Astrocyte (in vitro differentiated cells and primary cell): ENCODE data around the gene LIPM. TPM values are rescaled to one million over a fixed set of nuclear protein-coding genes. Genes with fewer than 3 reads are reported as not detected.

Experiments used
- DNase-seq: peaks from one replicate; pipeline ENCODE4 v3.0.0-alpha.2; 2010; ENCODE audit warnings: low read depth
- FAIRE-seq: peaks from 2 replicates; lab custom pipeline; 2011; peaks lifted over from hg19 to GRCh38; lab: Jason Lieb, UNC
- H2AFZ ChIP-seq: 2 replicates; pipeline ENCODE4 v1.6.0; 2012; ENCODE audit warnings: low read depth, low read length, inconsistent platforms
- H3K27ac ChIP-seq: 2 replicates; pipeline ENCODE4 v1.5.1; 2011; ENCODE audit warnings: low read depth, low read length, inconsistent platforms
- H3K27me3 ChIP-seq: 2 replicates; pipeline ENCODE4 v1.6.0; 2011; ENCODE audit warnings: low read length, inconsistent platforms; ENCODE audit not compliant: insufficient read depth
- H3K36me3 ChIP-seq: 2 replicates; pipeline ENCODE4 v1.5.1; 2011; ENCODE audit warnings: low read length, inconsistent platforms; ENCODE audit not compliant: insufficient read depth
- H3K4me1 ChIP-seq: 2 replicates; pipeline ENCODE4 v1.5.1; 2011; ENCODE audit warnings: low read length, inconsistent platforms; ENCODE audit not compliant: insufficient read depth
- H3K4me2 ChIP-seq: 2 replicates; pipeline ENCODE4 v1.6.0; 2012; ENCODE audit warnings: low read length, inconsistent platforms
- H3K4me3 ChIP-seq: 2 replicates; pipeline ENCODE4 v1.5.1; 2011; ENCODE audit warnings: low read depth, mild to moderate bottlenecking, low read length, inconsistent platforms; ENCODE audit not compliant: insufficient read depth
- H3K79me2 ChIP-seq: 2 replicates; pipeline ENCODE4 v1.6.0; 2012; ENCODE audit warnings: mild to moderate bottlenecking, low read length, inconsistent platforms; ENCODE audit not compliant: insufficient read depth
- H3K9ac ChIP-seq: 2 replicates; pipeline ENCODE4 v1.6.0; 2012; ENCODE audit warnings: mild to moderate bottlenecking, low read length, inconsistent platforms
- H3K9me3 ChIP-seq: 2 replicates; pipeline ENCODE4 v1.5.1; 2012; ENCODE audit warnings: low read depth, mild to moderate bottlenecking, low read length, inconsistent platforms; ENCODE audit not compliant: insufficient read depth
- H4K20me1 ChIP-seq: 2 replicates; pipeline ENCODE4 v1.6.0; 2012; ENCODE audit warnings: low read length, inconsistent platforms; ENCODE audit not compliant: insufficient read depth
- H3K27ac Mint-ChIP-seq: one replicate; pipeline ENCODE4 v1.8.0; 2021; ENCODE audit warnings: mild to moderate bottlenecking, mixed read lengths; ENCODE audit not compliant: unreplicated experiment
- H3K27me3 Mint-ChIP-seq: one replicate; pipeline ENCODE4 v1.8.0; 2021; ENCODE audit warnings: low read depth, mixed read lengths; ENCODE audit not compliant: unreplicated experiment
- H3K36me3 Mint-ChIP-seq: one replicate; pipeline ENCODE4 v1.8.0; 2021; ENCODE audit warnings: low read depth, mixed read lengths; ENCODE audit not compliant: unreplicated experiment
- H3K4me1 Mint-ChIP-seq: one replicate; pipeline ENCODE4 v1.8.0; 2021; ENCODE audit warnings: low read depth, mixed read lengths; ENCODE audit not compliant: unreplicated experiment
- H3K4me3 Mint-ChIP-seq: one replicate; pipeline ENCODE4 v1.8.0; 2021; ENCODE audit warnings: mild to moderate bottlenecking, moderate library complexity, mixed read lengths; ENCODE audit not compliant: unreplicated experiment
- H3K9me3 Mint-ChIP-seq: one replicate; pipeline ENCODE4 v1.8.0; 2021; ENCODE audit warnings: mild to moderate bottlenecking, mixed read lengths; ENCODE audit not compliant: unreplicated experiment
- EZH2 ChIP-seq: IDR thresholded peaks from 2 replicates; pipeline ENCODE4 v1.6.1; 2012; ENCODE audit warnings: mild to moderate bottlenecking, low read length, inconsistent platforms; ENCODE audit not compliant: insufficient read depth
- total RNA-seq: library from RNA; stranded (reverse); gene quantifications from 2 replicates; pipeline ENCODE4 v1.2.1, GENCODE V29; 2021
- TF ChIP-seq, protein P1 (sequence below): IDR thresholded peaks from 2 replicates; pipeline ENCODE4 v1.5.1; 2011; ENCODE audit warnings: low read depth, mild to moderate bottlenecking, inconsistent platforms, low read length, moderate library complexity; ENCODE audit not compliant: insufficient read depth

LIPM gene
- total RNA-seq, 1 donor from 2014 or later, result not detected

DNA sequence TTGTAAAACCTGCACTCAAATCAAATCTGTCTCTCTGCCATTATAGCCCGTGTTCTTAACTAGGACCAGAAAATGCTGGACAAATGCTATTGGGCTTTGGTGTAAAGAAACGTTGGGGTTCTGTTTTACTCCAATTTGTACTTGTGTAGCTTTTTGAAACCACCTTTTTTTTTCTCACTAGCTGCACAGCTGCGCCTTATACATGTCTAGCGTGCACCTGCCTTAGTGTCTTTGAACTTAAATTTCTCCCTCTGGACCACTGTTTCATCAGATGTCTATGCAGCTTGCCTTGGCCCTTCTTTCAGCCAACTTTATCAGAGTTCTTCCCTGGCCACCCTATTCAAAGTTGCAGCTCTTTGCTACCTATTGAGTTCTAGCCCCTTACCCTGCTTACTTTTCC is 7.1 kb downstream of the LIPM start:
- no peaks in the 10 kb centered on the region for H3K79me2 ChIP-seq
- H3K27ac ChIP-seq, result no peak overlapping the region
- TF ChIP-seq EZH2, result no peak
- TF ChIP-seq, protein P1, sequence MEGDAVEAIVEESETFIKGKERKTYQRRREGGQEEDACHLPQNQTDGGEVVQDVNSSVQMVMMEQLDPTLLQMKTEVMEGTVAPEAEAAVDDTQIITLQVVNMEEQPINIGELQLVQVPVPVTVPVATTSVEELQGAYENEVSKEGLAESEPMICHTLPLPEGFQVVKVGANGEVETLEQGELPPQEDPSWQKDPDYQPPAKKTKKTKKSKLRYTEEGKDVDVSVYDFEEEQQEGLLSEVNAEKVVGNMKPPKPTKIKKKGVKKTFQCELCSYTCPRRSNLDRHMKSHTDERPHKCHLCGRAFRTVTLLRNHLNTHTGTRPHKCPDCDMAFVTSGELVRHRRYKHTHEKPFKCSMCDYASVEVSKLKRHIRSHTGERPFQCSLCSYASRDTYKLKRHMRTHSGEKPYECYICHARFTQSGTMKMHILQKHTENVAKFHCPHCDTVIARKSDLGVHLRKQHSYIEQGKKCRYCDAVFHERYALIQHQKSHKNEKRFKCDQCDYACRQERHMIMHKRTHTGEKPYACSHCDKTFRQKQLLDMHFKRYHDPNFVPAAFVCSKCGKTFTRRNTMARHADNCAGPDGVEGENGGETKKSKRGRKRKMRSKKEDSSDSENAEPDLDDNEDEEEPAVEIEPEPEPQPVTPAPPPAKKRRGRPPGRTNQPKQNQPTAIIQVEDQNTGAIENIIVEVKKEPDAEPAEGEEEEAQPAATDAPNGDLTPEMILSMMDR, result no peak
- H3K27me3 Mint-ChIP-seq, result no peaks in the 10 kb centered on the region
- no peaks in the 10 kb centered on the region for H4K20me1 ChIP-seq
- H3K36me3 ChIP-seq, result no peaks in the 10 kb centered on the region
- H3K36me3 Mint-ChIP-seq, result no peaks in the 10 kb centered on the region
- no peak overlapping the region for H3K4me2 ChIP-seq
- DNase-seq (no peak), FAIRE-seq (no peak)
- no peaks in the 10 kb centered on the region for H3K9me3 Mint-ChIP-seq
- H3K4me1 ChIP-seq, result peaks cover 3% of the 10 kb centered on the region
- no peaks in the 10 kb centered on the region for H3K9me3 ChIP-seq
- no peak overlapping the region for H2AFZ ChIP-seq
- H3K27ac Mint-ChIP-seq, result no peak overlapping the region
- H3K9ac ChIP-seq, result no peak overlapping the region
- no peaks in the 10 kb centered on the region for H3K27me3 ChIP-seq
- no peaks in the 10 kb centered on the region for H3K4me1 Mint-ChIP-seq
- no peak overlapping the region for H3K4me3 Mint-ChIP-seq
- no peak overlapping the region for H3K4me3 ChIP-seq

DNA sequence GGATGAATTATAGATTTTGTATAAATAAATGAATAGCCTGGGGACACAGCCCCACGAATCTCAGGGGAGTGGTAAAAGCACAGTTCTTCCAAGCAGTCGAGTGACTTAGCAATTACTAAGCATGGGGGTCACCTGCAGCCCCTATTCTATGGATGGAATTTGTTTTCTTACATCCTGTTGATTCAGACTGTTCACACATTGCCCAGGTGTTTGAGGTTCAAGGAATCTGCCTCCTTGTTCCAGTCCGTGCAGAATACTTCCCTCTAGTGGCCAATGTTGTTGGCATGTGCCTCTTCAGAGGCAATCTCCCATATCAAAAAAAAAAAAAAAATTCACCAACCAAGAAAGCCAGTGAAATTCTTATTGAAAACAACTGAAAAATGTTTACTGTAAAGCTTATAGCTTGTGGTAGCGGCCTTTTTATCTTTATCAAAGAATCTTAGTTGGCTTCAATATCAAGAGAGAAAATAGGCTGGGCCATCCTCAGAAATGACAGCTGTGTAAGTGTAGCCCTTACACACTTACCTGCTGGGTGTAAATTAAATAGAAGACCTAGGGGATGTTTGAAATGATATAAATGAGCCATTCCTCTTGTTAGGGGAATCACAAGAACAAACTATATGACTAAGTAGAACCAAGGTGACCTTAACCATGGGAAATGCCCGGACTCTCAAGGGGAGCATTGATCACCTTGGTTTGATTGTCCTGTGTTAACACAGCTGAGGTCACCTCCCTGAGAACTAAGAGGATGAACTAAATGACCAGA is 7.8 kb downstream of the LIPM start:
- H3K9me3 Mint-ChIP-seq, result no peaks in the 10 kb centered on the region
- no peak overlapping the region for H3K4me3 Mint-ChIP-seq
- FAIRE-seq, result no peak
- no peak for TF ChIP-seq EZH2
- TF ChIP-seq, protein P1, result peak; percentile 92
- Histone ChIP-seq H3K9me3 (no peaks in the 10 kb centered on the region), H3K4me1 (peaks cover 3% of the 10 kb centered on the region), H3K4me3 (no peak overlapping the region), H4K20me1 (no peaks in the 10 kb centered on the region), H3K36me3 (no peaks in the 10 kb centered on the region), H2AFZ (no peak overlapping the region), H3K27me3 (no peaks in the 10 kb centered on the region), H3K79me2 (no peaks in the 10 kb centered on the region), H3K27ac (no peak overlapping the region), H3K4me2 (no peak overlapping the region), H3K9ac (no peak overlapping the region)
- DNase-seq, result peak; percentile 49
- H3K36me3 Mint-ChIP-seq, result no peaks in the 10 kb centered on the region
- H3K4me1 Mint-ChIP-seq, result no peaks in the 10 kb centered on the region
- no peaks in the 10 kb centered on the region for H3K27me3 Mint-ChIP-seq
- no peak overlapping the region for H3K27ac Mint-ChIP-seq

DNA sequence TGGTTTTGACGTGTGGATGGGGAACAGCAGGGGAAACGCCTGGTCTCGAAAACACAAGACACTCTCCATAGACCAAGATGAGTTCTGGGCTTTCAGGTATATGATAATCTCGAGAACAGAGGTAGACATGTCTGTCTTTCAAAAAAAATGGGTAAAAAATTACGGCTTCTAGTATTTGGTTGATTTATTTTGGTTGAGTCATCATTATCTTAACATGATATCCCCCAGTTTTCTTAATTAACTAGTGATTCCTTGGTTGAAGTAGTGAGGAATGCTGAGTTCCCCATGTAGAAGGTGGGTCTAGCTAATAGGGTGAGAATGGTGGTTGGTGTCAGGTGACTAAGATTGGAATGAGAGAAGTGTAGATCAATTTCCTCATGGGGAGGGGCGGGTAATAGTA is 10.7 kb downstream of the LIPM start:
- no peaks in the 10 kb centered on the region for H3K79me2 ChIP-seq
- H3K4me1 ChIP-seq, result no peaks in the 10 kb centered on the region
- H3K27me3 Mint-ChIP-seq, result no peaks in the 10 kb centered on the region
- no peak overlapping the region for H3K27ac Mint-ChIP-seq
- no peaks in the 10 kb centered on the region for H3K4me1 Mint-ChIP-seq
- H3K36me3 ChIP-seq, result no peaks in the 10 kb centered on the region
- H3K9me3 ChIP-seq, result no peaks in the 10 kb centered on the region
- no peak for FAIRE-seq
- no peak overlapping the region for H3K9ac ChIP-seq
- no peaks in the 10 kb centered on the region for H3K36me3 Mint-ChIP-seq
- H3K4me2 ChIP-seq, result no peak overlapping the region
- H2AFZ ChIP-seq, result no peak overlapping the region
- H3K9me3 Mint-ChIP-seq, result no peaks in the 10 kb centered on the region
- no peak for DNase-seq
- no peaks in the 10 kb centered on the region for H3K27me3 ChIP-seq
- no peak overlapping the region for H3K4me3 Mint-ChIP-seq
- TF ChIP-seq EZH2, result no peak
- TF ChIP-seq, protein P1, result no peak
- H3K27ac ChIP-seq, result no peak overlapping the region
- H4K20me1 ChIP-seq, result no peaks in the 10 kb centered on the region
- H3K4me3 ChIP-seq, result no peak overlapping the region
